Fibroblast of skin of left biceps (primary cell): ENCODE results near the gene TMEM258.

Source experiments
- DNase-seq, 2 experiments: peaks; one replicate each; pipeline ENCODE4 v3.0.0-alpha.2; 2013; ENCODE audit warnings: low read depth in 2 of 2

The TMEM258 gene

DNA sequence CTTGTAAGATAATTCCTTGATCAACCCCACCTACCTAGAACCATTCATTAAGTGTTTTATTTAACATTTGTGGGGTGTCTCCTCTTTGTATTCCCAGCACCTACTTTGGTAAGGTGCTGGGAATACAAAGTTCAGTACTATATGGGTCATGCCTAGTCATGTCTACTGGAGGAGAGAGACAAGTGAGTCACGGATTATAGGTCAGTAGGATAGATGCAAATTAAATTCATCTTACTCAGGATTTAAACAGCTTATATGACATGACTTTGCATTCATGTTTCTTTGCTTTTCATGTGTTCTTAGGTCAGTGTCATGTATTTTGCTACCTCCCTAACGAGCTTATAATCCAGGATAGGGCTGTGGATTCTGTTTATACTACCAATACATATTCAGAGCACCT is 27.8 kb upstream of the TMEM258 start:
- DNase-seq: no peak

DNA sequence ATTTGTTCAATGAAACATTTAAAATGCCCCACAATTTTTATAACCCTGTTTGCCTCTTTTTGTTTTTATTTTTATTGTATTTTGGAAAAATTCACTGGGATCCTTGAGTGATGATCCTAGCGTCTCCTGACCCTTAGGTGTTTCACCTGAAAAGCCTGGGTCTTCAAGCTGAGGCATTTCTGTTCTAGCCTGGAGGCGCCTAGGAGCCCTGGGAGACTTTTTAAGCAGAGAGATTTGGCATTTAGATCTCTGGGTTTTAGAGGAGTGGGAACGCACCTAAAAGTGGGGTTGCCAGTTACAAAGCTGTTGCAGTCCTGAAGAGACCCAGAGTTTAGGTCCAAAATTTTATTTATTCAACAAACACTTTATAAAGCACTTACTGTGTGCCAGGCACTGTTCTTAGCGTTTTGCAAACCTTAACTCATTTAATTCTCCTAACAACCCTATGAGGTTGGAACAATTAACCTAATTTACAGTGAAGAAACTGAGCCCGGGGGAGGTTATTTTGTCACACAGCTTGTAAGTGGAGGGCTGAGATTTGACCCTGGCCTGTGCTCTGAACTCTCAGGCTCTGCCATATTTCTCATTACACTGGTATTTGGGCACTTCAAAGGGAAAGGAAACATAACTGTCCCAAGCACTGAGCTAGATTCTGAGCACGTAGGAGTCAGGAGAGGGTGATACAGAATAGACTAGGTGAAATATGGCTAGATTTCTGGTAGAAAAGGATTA is 25.2 kb upstream of the TMEM258 start:
- no peak for DNase-seq

DNA sequence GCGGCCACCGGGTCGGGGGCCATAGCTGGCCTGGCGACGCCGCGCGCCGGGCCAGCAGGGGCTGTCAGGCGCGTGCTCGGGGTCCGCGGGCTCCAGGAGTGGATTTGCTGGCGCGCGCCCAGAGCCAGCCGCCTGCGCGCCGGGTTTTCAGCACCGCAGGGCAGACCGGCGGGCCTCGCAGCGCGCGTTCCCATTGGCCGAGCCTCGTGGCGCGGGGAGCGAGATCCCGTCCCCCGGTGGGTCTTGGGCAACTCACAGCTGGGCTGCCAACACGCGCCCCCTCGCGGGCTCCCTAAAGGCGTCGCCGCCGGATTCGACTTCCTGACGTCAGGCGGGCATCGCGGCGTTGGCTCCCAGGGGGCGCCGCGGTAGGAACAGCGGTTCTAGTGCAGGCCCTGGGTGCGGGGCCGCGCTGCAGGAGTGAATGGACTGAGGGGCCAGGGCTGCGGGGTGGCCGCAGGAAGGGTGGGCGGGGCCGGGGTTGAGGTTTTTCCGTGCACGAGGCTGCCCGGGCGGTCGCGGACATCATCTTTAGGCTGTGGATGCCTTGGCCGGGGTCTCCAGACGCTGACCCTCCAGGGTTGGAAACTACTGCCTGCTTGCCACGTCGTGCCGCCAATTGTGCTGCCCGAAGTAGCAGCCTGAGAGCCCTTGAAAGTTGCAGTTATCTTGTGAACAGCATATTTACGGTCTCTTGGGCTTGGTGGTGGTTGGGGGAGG is 24.5 kb upstream of the TMEM258 start, which contains the start of gene FADS1:
Gene FADS1 (minus strand): TSS at position 268 of the 720 bp plus-strand sequence. CDS start 74 bp downstream, at position 194.
- peak; percentile 76 to 78 for DNase-seq

GRCh38 chr11:61815790-61816735 is 23.7 kb upstream of the TMEM258 start:
- no peak for DNase-seq

- DNase-seq: peak; percentile 66 to 68
Measured at GRCh38 chr11:61814958-61815789, 22.8 kb upstream of the TMEM258 start.

DNA sequence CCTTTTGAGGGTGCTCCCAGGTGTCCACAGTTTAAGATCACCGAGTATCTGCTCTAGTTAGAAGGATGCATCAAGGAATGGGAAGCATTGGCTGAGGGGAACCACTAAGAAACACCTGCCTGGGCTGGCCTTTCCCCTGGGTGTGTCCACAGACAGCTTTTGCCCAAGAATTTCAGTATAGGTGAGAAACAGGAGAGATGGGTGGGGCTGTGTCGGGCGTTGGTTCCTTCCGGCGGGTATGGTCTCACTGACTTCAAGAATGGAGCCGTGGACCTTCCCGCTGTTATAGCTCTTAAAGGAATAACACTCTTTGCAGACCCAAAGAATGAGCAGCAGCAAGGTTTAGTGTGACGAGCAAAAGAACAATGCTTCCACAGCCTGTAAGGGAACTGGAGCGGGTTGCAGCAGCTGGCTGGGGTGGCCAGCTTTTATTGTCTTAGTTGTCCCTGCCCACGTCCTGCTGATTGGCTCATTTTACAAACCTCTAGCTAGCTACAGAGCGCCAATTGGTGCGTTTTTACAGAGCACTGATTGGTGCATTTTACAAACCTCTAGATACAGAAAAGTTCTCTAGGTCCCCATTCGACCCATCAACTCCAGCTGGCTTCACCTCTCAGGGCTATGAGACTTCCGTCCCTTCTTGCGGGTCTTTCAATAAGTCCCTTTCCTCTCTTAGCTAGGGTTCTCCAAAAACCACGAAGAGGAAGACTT is 22.0 kb upstream of the TMEM258 start:
- no peak for DNase-seq

GRCh38 chr11:61812736-61813411 is 20.5 kb upstream of the TMEM258 start:
- DNase-seq: no peak

GRCh38 chr11:61811831-61812230 is 19.4 kb upstream of the TMEM258 start:
- no peak for DNase-seq

- DNase-seq: no peak
Measured at GRCh38 chr11:61810671-61811175, 18.3 kb upstream of the TMEM258 start.

DNA sequence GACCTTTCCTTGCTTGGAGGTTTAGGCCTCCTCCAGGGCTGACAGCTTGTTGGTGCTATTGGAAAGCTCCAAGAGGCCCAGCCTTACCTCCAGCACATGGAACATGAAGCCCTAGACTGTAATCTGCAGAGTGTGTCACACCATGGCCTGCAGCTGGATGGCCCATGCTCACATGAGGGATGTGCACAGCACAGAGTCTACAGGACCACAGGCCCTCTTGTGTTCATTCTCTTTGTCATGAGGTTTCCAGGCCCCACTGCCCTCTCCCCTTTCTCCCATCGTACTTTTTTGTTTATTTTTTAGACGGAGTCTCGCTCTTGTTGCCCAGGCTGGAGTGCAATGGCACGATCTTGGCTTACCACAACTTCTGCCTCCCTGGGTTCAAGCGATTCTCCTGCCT is 14.4 kb upstream of the TMEM258 start:
- no peak for DNase-seq

GRCh38 chr11:61805146-61805545 is 12.7 kb upstream of the TMEM258 start:
- no peak for DNase-seq

- DNase-seq: no peak
Measured at GRCh38 chr11:61803889-61804647, 11.7 kb upstream of the TMEM258 start.

DNA sequence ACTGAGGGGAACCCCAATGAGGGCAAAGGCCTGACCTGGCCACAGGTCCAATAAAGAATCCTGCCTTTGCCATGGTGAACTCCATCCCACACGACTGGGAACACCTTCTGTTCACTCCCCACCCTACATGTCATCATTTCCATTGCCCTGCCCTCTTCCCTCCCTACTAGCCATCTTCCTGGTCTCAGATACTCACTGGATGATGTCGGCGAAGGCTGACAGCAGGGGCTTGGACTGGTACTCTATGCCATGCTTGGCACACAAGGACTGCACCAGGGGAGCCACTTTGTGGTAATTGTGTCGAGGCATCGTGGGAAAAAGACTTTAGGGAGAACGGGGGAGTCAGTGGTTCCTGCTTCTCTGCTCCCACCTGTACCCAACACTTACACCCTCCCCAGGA is 10.2 kb upstream of the TMEM258 start:
- DNase-seq: no peak

DNA sequence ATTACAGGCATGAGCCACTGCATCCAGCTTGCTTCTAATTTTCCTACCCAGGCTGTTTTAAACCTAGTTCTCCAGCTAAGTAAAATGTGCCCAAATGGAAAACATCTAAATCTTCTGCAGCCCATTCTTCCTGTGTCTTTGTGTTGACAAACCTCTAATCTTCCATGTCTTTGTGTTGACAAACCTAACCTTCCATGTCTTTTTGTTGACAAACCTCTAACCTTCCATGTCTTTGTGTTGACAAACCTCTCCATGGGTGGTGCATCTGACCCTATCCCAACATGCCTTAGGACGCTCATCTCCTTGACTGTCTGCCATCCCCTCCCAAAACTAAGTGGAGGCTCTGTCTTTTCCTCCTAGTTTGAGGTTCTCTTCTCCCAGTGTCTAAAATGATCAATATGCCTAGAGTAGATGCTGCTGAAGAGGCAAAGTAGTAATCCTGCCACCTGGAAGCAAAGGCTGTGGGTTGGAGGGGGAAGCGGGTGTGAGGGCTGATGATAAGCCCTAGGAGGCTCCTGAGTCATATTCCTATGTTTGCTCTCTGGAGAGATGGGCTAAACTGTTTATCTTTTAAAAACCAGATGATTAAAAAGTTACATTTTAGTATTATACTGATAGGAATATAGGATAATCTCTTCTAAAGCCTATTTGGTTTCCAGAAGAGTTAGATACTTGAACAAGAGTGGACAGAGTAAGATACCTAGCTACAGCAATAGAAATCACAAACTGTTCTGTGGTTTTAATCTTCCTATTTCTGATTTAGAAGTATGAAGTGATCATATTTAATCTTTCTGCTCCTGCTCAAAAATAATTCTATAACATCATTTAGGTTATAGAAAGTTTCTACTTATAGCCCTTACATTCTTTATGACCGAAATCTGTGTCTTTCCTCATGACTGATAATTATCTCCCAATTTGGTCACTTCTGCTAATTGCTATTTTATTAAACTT is 8.2 kb upstream of the TMEM258 start:
- no peak for DNase-seq

DNA sequence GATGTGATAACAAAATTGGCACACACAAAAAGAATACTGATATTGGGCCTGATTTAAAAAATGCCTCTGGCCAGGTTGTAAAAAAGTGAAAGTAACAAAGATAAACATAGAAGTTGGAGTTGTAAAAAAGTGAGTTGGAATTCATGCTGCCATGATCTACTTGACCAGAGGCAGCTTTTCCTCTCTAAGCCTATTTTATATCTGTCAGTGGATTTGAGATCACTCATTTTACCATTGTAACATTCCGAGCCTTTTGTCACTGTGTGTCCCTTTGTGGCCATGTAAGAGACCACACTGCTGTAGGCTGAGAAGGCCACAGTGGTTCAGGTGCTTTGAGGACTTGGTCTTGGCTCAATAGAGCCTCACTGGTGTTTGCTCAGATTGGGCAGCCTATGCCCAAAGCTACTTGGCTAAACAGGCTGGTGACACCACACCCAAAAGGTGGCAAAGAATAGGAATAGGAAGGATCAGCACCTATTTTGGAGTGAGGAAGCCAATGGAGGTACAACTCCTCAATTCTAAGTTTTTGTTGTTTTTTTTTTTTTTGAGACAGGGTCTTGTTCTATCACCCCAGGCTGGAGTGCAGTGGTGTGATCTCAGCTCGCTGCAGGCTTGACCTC is 7.4 kb upstream of the TMEM258 start:
- no peak for DNase-seq

DNA sequence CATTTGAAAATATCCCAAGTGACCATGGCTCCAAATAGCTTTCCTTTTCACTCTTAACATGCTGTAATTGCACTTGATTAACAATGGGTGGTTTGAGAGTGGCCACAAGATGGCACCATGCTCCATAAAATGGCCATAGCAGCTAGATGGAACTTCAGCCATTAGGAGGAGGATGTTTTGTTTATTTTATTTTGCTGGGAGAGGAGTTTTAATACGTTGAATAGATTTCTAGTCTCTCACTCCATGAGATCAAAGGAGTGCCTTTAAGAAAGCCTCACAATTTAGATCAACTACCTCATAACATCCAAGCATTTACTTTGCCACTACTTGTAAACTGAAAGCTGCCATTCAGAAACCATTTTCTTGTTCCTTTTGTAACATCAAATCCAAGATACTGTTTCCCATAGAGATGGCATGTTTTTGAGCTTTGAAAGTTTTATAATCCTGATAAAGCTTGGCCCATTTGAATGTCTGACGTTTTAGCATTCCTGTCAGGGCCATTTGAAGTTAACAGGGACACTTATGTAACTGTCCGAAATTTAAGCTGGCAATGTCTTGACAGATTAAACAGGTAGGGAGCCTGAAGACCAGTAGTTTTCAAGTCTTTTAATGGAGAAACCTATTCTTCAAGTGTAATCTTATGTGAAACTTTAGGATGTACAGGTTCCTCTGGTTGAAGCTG is 5.0 kb upstream of the TMEM258 start:
- DNase-seq: peak in 1 of 2 experiments; percentile 53
